GM12878 (cell line): Measurements from ENCODE around the gene BRF1. TPM values are rescaled to one million over a fixed set of nuclear protein-coding genes. Genes with fewer than 3 reads are reported as not detected.

ENCODE experiments used
- ATAC-seq: fragments of 200-7000 bp; cut with Tn5 transposase; 3 replicates; pipeline ENCODE4 v1.9.1; 2020; ENCODE audit warnings: mild to moderate bottlenecking, moderate library complexity
- BruUV-seq: library from RNA; stranded (reverse); fragments of 400-500 nt; replicated peaks from 2 replicates; lab custom pipeline; 2021; lab: Mats Ljungman, UMichigan
- CTCF ChIA-PET: fragments of 300-600 bp; sonication (Branson Sonifier 250); formaldehyde crosslinking; extraction: SDS; loops from one replicate; lab custom pipeline; 2021; ENCODE audit warnings: inconsistent platforms; lab: Yijun Ruan, JAX
- POLR2A ChIA-PET: fragments of 350-600 bp; formaldehyde crosslinking; extraction: SDS; loops from one replicate; lab custom pipeline; 2021; ENCODE audit warnings: inconsistent platforms; lab: Charles Lee
- RAD21 ChIA-PET: fragments of 300-600 bp; sonication (Branson Sonifier 250); formaldehyde crosslinking; loops from one replicate; lab custom pipeline; 2023; ENCODE audit warnings: antibody characterized with exemption; ENCODE audit not compliant: unreplicated experiment; lab: Charles Lee
- SMC1A ChIA-PET: fragments of 300-600 bp; sonication (Branson Sonifier 250); formaldehyde crosslinking; loops from one replicate; lab custom pipeline; 2023; ENCODE audit not compliant: unreplicated experiment, uncharacterized antibody; lab: Charles Lee
- DNase-seq: peaks from one replicate; pipeline ENCODE4 v3.0.0-alpha.2; 2011; ENCODE audit warnings: low read depth, low spot score
- FAIRE-seq: peaks from 3 replicates; lab custom pipeline; 2011; peaks lifted over from hg19 to GRCh38; lab: Jason Lieb, UNC
- H2AFZ ChIP-seq: 2 replicates; pipeline ENCODE4 v1.6.0; 2011; ENCODE audit warnings: low read depth, low read length, control low read depth; ENCODE audit not compliant: control insufficient read depth
- H3K27ac ChIP-seq: 2 replicates; pipeline ENCODE4 v1.5.1; 2011; ENCODE audit warnings: control low read depth; ENCODE audit not compliant: control insufficient read depth, insufficient read depth
- H3K27me3 ChIP-seq, 2 experiments: replicated peaks in 1 of 2; 2 replicates each; pipeline versions ENCODE4 v1.6.0 to v1.6.1; 2011; ENCODE audit warnings: low read length in 1 of 2; ENCODE audit not compliant: control insufficient read depth in 2 of 2, insufficient read depth in 2 of 2
- H3K36me3 ChIP-seq, 2 experiments: 2 replicates each; pipeline ENCODE4 v1.5.1; 2011; ENCODE audit warnings: low read length in 1 of 2; ENCODE audit not compliant: control insufficient read depth in 2 of 2, insufficient read depth in 2 of 2
- H3K4me1 ChIP-seq: 2 replicates; pipeline ENCODE4 v1.6.1; 2011; ENCODE audit warnings: mild to moderate bottlenecking, low read length, moderate library complexity, mixed read lengths; ENCODE audit not compliant: control insufficient read depth, insufficient read depth
- H3K4me2 ChIP-seq: 2 replicates; pipeline ENCODE4 v1.6.0; 2011; ENCODE audit warnings: control low read depth; ENCODE audit not compliant: control insufficient read depth, insufficient read depth
- H3K4me3 ChIP-seq: fragments of 200-600 bp; sonication (generic); 2 replicates; pipeline ENCODE4 v1.5.1; 2016
- H3K79me2 ChIP-seq: 2 replicates; pipeline ENCODE4 v1.6.0; 2011; ENCODE audit warnings: low read length; ENCODE audit not compliant: control insufficient read depth, insufficient read depth
- H3K9ac ChIP-seq: 2 replicates; pipeline ENCODE4 v1.8.0; 2011; ENCODE audit warnings: low read length, control low read depth, mixed read lengths; ENCODE audit not compliant: control insufficient read depth, insufficient read depth
- H3K9me3 ChIP-seq: replicated peaks from 3 replicates; pipeline ENCODE4 v1.5.1; 2011; ENCODE audit warnings: mild to moderate bottlenecking, low read length; ENCODE audit not compliant: control insufficient read depth, insufficient read depth
- H4K20me1 ChIP-seq: 2 replicates; pipeline ENCODE4 v1.6.0; 2011; ENCODE audit not compliant: control insufficient read depth, insufficient read depth
- ASH2L ChIP-seq: fragments of 300-600, 200-600 bp; sonication (generic); IDR thresholded peaks from 2 replicates; pipeline ENCODE4 v1.6.1; 2017; ENCODE audit warnings: low read depth, mild to moderate bottlenecking, borderline replicate concordance
- ATF7 ChIP-seq: fragments of 450-650 bp; IDR thresholded peaks from 2 replicates; pipeline ENCODE4 v1.6.1; 2016; ENCODE audit warnings: low read depth, mild to moderate bottlenecking
- BCL11A ChIP-seq: IDR thresholded peaks from 2 replicates; pipeline ENCODE4 v1.6.1; 2011; ENCODE audit warnings: low read depth, low read length
- EZH2 ChIP-seq: IDR thresholded peaks from 2 replicates; pipeline ENCODE4 v1.6.1; 2012; ENCODE audit warnings: low read depth, mild to moderate bottlenecking, control low read depth, inconsistent platforms, low read length, borderline replicate concordance; ENCODE audit not compliant: control insufficient read depth
- HDAC6 ChIP-seq: fragments of 200-600 bp; sonication (generic); IDR thresholded peaks from one replicate; pipeline ENCODE4 v1.8.0; 2017; ENCODE audit warnings: antibody characterized with exemption; ENCODE audit not compliant: unreplicated experiment
- HDGF ChIP-seq: fragments of 450-650 bp; IDR thresholded peaks from 2 replicates; pipeline ENCODE4 v1.6.1; 2016; ENCODE audit warnings: antibody characterized with exemption
- JUNB ChIP-seq: IDR thresholded peaks from 2 replicates; pipeline ENCODE4 v1.6.1; 2016; ENCODE audit warnings: antibody characterized with exemption, mild to moderate bottlenecking
- MEF2A ChIP-seq: IDR thresholded peaks from 2 replicates; pipeline ENCODE4 v1.6.1; 2011; ENCODE audit warnings: low read depth, mild to moderate bottlenecking, low read length, moderate library complexity; ENCODE audit not compliant: insufficient read depth
- NFXL1 ChIP-seq: fragments of 450-650 bp; IDR thresholded peaks from 2 replicates; pipeline ENCODE4 v1.6.1; 2017; ENCODE audit warnings: antibody characterized with exemption, mild to moderate bottlenecking, borderline replicate concordance
- NFYB ChIP-seq: IDR thresholded peaks from 2 replicates; pipeline ENCODE4 v1.6.1; 2011; ENCODE audit warnings: low read depth, mild to moderate bottlenecking, low read length, improper control_type of control experiment, moderate library complexity; ENCODE audit not compliant: insufficient read depth
- POLR2AphosphoS2 ChIP-seq: IDR thresholded peaks from 2 replicates; pipeline ENCODE4 v1.6.1; 2011; ENCODE audit warnings: low read depth, mild to moderate bottlenecking, low read length, improper control_type of control experiment, moderate library complexity
- SREBF2 ChIP-seq: IDR thresholded peaks from 2 replicates; pipeline ENCODE4 v1.6.1; 2012; ENCODE audit warnings: mild to moderate bottlenecking, low read length
- TCF7 ChIP-seq: IDR thresholded peaks from 2 replicates; pipeline ENCODE4 v1.6.1; 2014; ENCODE audit warnings: antibody characterized with exemption, borderline replicate concordance
- WGBS: methylation state at CpG from one replicate; pipeline ENCODE4 v1.1.6; 2016; ENCODE audit warnings: low lambda C conversion rate; ENCODE audit not compliant: insufficient replicate concordance, insufficient coverage; ENCODE audit errors: missing lambda C conversion rate; 5-methylcytosine and 5-hydroxymethylcytosine counted together
- in situ Hi-C: fragments of 300-500 bp; cut with MboI; formaldehyde crosslinking; loops from 9 replicates; pipeline ENCODE4 v1.14.3; 2018; ENCODE audit warnings: mixed read lengths
- intact Hi-C: fragments of 100-400 bp; cut with micrococcal nuclease; formaldehyde crosslinking; loops from one replicate; pipeline ENCODE4 v1.14.2; 2022; ENCODE audit not compliant: unreplicated experiment
- polyA plus RNA-seq, 11 experiments: library from polyadenylated mRNA; depleted of rRNA in 4 of 11; unstranded in 6 of 11; stranded (reverse) in 5 of 11; fragments of >200 nt; fragmentation: Nextera tagmentation in 4 of 11; fragmentation: Illumina TruSeq in 1 of 11; extraction: Ambion mirVana in 4 of 11; extraction: Trizol in 1 of 11; gene quantifications; 1 replicate in 1 of 11; 2 replicates in 10 of 11; pipeline versions ENCODE4 v1.2.1 to v1.2.3, GENCODE V29; 2011 to 2016; ENCODE audit warnings: inconsistent platforms in 2 of 11, missing spikeins in 2 of 11, low read depth in 1 of 11
- total RNA-seq, 4 experiments: library from RNA; depleted of rRNA in 3 of 4; stranded (reverse); fragments of >200 nt in 3 of 4; fragmentation: Illumina TruSeq in 1 of 4; extraction: Trizol in 1 of 4; gene quantifications; 2 replicates each; pipeline versions ENCODE4 v1.2.1 to v1.2.3, GENCODE V29; 2013 to 2021

BRF1 gene
- total and polyA plus RNA-seq, 10 of the 15 experiments (the other 5 are each of a cell fraction or from before 2014, with no cell fraction given), result 0.21 to 33.5 (median 10.7) TPM

DNA sequence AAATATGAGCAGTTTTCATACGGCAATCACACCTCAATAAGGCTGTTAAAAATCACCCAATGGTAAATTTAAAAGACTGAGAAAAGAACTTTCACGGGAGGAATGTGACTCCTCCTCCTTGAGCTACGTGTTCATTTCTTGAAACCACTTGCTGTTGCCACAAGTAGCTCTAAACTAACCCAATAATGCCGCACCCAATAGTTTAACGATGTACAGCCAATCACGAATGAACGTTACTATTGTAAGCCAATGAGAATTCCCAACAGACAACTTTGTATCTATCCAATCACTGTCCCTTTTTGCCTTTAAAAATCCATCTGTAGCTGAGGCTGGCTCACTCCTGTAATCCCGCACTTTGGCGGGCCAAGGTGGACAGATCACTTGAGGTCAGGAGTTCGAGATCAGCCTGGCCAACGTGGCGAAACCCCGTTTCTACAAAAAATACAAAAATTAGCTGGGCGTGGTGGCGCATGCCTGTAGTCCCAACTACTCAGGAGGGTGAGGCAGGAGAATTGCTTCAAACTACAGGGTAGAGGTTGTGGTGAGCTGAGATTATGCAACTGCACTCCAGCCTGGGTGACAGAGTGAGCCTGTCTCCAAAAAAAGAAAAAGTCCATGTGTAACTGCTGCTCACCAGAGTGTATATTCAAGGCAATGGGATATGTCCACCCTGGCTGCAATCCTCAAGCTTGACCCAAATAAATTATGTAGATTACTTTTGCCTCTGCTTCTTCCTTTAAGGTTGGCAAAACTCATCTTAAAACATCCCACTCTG, 76.8 kb downstream of the BRF1 start:
- ATAC-seq, result no peak
- intact Hi-C loops, result no loop called here
- in situ Hi-C loops, result no loop called here
- WGBS, result 97% methylated on average over 15 of the region's 15 CpGs
- H3K4me3 ChIP-seq, result no peak overlapping the region
- peaks cover 7 to 29% of the 10 kb centered on the region in 2 experiments; a peak in 3 of 4 replicates for H3K36me3 ChIP-seq
- H3K4me2 ChIP-seq, result no peak overlapping the region
- no peaks in the 10 kb centered on the region for H3K9me3 ChIP-seq
- H3K27me3 ChIP-seq, result no peaks in the 10 kb centered on the region
- H3K79me2 ChIP-seq, result no peaks in the 10 kb centered on the region
- ChIA-PET SMC1A (interaction anchor here (0.6 kb wide), 1 partner anchor 1148 kb away, joined by 3 read pairs; no protein-coding TSS in a partner anchor), RAD21 (no interaction called here), CTCF (interaction anchor here (1.1 kb wide), 1 partner anchor 134 kb away, joined by 3 read pairs; no protein-coding TSS in a partner anchor), POLR2A (no interaction called here)
- no peak overlapping the region for H3K27ac ChIP-seq
- TF ChIP-seq HDGF (no peak), POLR2AphosphoS2 (no peak), MEF2A (no peak), NFYB (no peak), TCF7 (no peak), JUNB (no peak), NFXL1 (no peak), BCL11A (no peak), HDAC6 (no peak), EZH2 (no peak), ASH2L (no peak), SREBF2 (no peak), ATF7 (no peak)
- no peak for FAIRE-seq
- H3K9ac ChIP-seq, result no peak overlapping the region
- DNase-seq, result no peak
- H4K20me1 ChIP-seq, result no peaks in the 10 kb centered on the region
- H2AFZ ChIP-seq, result no peak overlapping the region
- no TSS peak for BruUV-seq
- H3K4me1 ChIP-seq, result no peaks in the 10 kb centered on the region
